Spinal cord (tissue), 10 donors: ENCODE results near the gene FUS. TPM values are rescaled to one million over a fixed set of nuclear protein-coding genes. Genes with fewer than 3 reads are reported as not detected.

Experiments used
- DNase-seq, 6 donors: peaks; one replicate each; pipeline versions ENCODE4 v3.0.0 to v3.0.0-alpha.2; 2013 to 2015; ENCODE audit warnings: low spot score in 6 of 6, low read depth in 4 of 6
- H3K27ac ChIP-seq: one replicate; pipeline ENCODE4 v1.5.1; 2013; ENCODE audit warnings: low read depth, low read length, control low read depth
- H3K27me3 ChIP-seq: one replicate; pipeline ENCODE4 v1.6.1; 2013; ENCODE audit warnings: low read length; ENCODE audit not compliant: control insufficient read depth, insufficient read depth
- H3K36me3 ChIP-seq: one replicate; pipeline ENCODE4 v1.6.1; 2013; ENCODE audit warnings: low read length; ENCODE audit not compliant: control insufficient read depth, insufficient read depth
- H3K4me1 ChIP-seq: one replicate; pipeline ENCODE4 v1.6.1; 2013; ENCODE audit warnings: low read length; ENCODE audit not compliant: control insufficient read depth, insufficient read depth
- H3K4me3 ChIP-seq: one replicate; pipeline ENCODE4 v1.5.1; 2013; ENCODE audit warnings: low read depth, low read length, control low read depth
- H3K9me3 ChIP-seq: one replicate; pipeline ENCODE4 v1.6.1; 2013; ENCODE audit warnings: low read length; ENCODE audit not compliant: control insufficient read depth, insufficient read depth
- WGBS: methylation state at CpG from one replicate; pipeline ENCODE4 v1.1.5; 2013; ENCODE audit warnings: missing lambda C conversion rate; ENCODE audit not compliant: insufficient coverage; 5-methylcytosine and 5-hydroxymethylcytosine counted together
- polyA plus RNA-seq, 2 donors: library from polyadenylated mRNA; unstranded; fragments of 120-200 nt; gene quantifications; one replicate each; pipeline ENCODE4 v1.2.1, GENCODE V29; 2013; ENCODE audit not compliant: insufficient read length in 2 of 2
- small RNA-seq: library from RNA; depleted of rRNA; stranded (forward); fragments of <200 nt; gene quantifications from one replicate; pipeline ENCODE3, GENCODE V24; 2014; ENCODE audit warnings: low replicate concordance
- total RNA-seq, 2 donors: library from RNA; depleted of rRNA in 1 of 2; stranded (reverse); fragments of 120-200 nt in 1 of 2; fragments of >200 nt in 1 of 2; gene quantifications; one replicate each; pipeline versions ENCODE4 v1.2.3 to v1.2.4, GENCODE V29; 2013 to 2014
- donor health status: healthy.

FUS gene
- total and polyA plus RNA-seq, 4 donors: 49.9 to 673 (median 307) TPM

DNA sequence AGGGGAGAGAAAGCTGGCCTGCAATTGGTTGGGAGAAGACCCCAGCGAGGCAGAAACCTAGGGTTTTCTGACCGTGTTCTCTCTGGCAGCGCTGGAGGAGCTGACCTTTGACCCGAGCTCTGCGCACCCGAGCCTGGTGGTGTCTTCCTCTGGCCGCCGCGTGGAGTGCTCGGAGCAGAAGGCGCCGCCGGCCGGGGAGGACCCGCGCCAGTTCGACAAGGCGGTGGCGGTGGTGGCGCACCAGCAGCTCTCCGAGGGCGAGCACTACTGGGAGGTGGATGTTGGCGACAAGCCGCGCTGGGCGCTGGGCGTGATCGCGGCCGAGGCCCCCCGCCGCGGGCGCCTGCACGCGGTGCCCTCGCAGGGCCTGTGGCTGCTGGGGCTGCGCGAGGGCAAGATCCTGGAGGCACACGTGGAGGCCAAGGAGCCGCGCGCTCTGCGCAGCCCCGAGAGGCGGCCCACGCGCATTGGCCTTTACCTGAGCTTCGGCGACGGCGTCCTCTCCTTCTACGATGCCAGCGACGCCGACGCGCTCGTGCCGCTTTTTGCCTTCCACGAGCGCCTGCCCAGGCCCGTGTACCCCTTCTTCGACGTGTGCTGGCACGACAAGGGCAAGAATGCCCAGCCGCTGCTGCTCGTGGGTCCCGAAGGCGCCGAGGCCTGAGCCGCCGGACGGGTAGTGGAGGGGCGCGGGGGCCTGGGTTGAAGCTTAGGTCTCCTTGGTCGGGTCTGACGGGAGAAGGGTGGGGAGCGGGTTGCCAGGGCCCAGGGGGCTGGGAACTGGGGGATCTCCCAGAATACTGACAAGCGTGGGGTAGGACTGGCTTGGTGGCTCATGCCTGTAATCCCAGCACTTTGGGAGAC lies 44.4 kb downstream of the FUS start:
- 78% methylated on average over 80 of the region's 80 CpGs for WGBS
- no peaks in the 10 kb centered on the region for H3K4me1 ChIP-seq
- peaks cover 2% of the 10 kb centered on the region for H3K36me3 ChIP-seq
- H3K27ac ChIP-seq: no peak overlapping the region
- DNase-seq: no peak
- H3K27me3 ChIP-seq: no peaks in the 10 kb centered on the region
- H3K4me3 ChIP-seq: no peak overlapping the region
- no peaks in the 10 kb centered on the region for H3K9me3 ChIP-seq

DNA sequence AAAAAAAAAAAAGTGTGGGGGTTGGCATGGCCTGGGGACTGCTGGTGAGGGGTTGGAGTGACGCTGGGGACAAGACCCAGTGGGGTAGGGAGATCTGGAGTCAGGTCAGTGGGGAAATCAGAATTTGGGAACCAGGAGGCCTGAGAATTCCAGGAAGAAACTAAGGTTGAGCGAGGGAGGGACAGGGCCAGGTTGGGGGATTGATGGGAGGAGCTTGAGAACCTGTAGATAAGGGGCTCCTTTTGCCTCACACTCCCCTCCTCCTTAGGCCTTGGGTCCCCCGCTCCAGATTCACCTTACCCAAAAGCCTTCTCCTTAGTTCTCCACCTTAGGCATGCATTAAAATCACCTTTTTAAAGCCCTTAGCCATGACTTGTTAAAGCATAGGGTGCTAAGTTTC lies 45.3 kb downstream of the FUS start:
- peaks cover 2% of the 10 kb centered on the region for H3K36me3 ChIP-seq
- WGBS: 89% methylated on average over 1 of the region's 3 CpGs
- no peak for DNase-seq

DNA sequence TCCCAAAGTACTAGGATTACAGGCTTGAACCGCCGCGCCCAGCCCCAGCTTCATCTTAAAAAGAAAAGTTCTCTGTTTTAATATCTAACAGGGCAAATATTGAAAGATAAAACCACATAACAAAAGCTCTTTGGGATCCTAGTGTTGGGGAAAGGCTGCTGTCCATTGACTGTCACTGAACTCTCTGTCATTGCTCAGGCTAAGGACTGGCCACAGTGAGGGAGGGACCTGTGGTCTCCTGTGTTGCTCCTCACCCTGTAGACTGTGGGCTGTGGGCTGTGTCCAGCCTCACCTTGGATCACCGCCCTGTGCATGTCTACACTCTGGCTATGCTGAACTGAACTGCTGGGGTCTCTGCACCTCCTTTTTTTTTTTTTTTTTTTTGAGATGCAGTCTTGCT lies 48.3 kb downstream of the FUS start:
- Histone ChIP-seq H3K9me3 (no peaks in the 10 kb centered on the region), H3K27ac (no peak overlapping the region), H3K27me3 (no peaks in the 10 kb centered on the region), H3K4me1 (no peaks in the 10 kb centered on the region), H3K36me3 (peaks cover 2% of the 10 kb centered on the region), H3K4me3 (no peak overlapping the region)
- WGBS: 100% methylated on average over 1 of the region's 4 CpGs
- no peak for DNase-seq

More for the DNA sequence above, 45.3 kb downstream of the FUS start:
- Histone ChIP-seq H3K27me3 (no peaks in the 10 kb centered on the region), H3K4me3 (no peak overlapping the region), H3K4me1 (no peaks in the 10 kb centered on the region), H3K27ac (no peak overlapping the region), H3K9me3 (no peaks in the 10 kb centered on the region)

DNA sequence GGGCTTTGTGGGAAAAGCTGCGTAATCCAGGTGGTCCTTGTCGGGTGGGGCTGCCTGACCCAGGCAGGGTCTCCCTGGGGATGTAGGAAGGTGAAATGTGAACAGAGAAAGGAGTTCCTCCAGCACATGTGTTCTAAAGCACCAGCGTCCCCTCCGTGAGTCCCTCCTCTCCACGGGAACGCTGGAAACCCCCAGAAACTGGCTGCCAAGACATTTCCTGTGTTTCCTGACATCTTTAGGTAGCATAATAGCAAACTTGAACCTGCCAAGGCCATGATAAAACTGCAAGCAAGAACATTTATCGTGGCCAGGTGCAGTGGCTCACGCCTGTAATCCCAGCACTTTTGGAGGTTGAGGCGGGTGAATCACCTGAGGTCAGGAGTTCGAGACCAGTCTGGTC lies 49.6 kb downstream of the FUS start:
- peaks cover 2% of the 10 kb centered on the region for H3K36me3 ChIP-seq
- 91% methylated on average over 8 of the region's 10 CpGs for WGBS
- no peak for DNase-seq
- no peak overlapping the region for H3K27ac ChIP-seq
- no peaks in the 10 kb centered on the region for H3K4me1 ChIP-seq
- H3K9me3 ChIP-seq: no peaks in the 10 kb centered on the region
- H3K4me3 ChIP-seq: no peak overlapping the region
- H3K27me3 ChIP-seq: no peaks in the 10 kb centered on the region

DNA sequence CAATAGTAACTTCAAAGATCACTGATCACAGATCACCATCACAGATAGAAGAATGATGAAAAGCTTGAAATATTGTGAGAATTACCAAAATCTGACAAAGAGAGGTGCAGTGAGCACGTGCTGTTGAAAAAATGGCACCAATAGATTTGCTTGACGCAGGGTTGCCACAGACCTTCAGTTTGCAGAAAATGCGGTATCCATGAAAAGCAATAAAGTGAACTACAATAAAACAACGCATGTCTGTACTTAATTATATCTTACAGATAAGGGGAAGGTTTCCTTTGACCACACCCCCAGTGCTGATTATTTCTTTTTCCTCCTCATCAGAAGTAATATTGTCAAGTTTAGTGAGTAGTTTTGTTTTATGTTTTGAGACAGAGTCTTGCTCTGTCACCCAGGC lies 58.1 kb downstream of the FUS start:
- no peak for DNase-seq
- Histone ChIP-seq H3K9me3 (peaks cover 3% of the 10 kb centered on the region), H3K4me3 (no peak overlapping the region), H3K4me1 (no peaks in the 10 kb centered on the region), H3K36me3 (no peaks in the 10 kb centered on the region), H3K27me3 (no peaks in the 10 kb centered on the region), H3K27ac (no peak overlapping the region)
- WGBS: no CpG with 5 or more reads among the region's 4 CpGs

Small RNAs within 50 kb of the gene (small RNA-seq; reads per million reads assigned to genes)
- not detected for gene AC009088.4
- gene NDUFA3P6: not detected

Other genes starting within 250 kb of the FUS start
- 10 to 100 TPM; 10.4 to 28.0 TPM for gene ORAI3, start 231.1 kb upstream of the FUS start, total RNA-seq
- 10 to 100 TPM; 13.9 to 15.5 TPM for gene ORAI3, start 231.1 kb upstream of the FUS start, polyA plus RNA-seq
- 1 to 10 TPM; 2.3 to 5.0 TPM for gene SETD1A, start 222.4 kb upstream of the FUS start, total RNA-seq
- 10 to 100 TPM; 16.7 to 17.4 TPM for gene SETD1A, start 222.4 kb upstream of the FUS start, polyA plus RNA-seq
- gene HSD3B7, start 194.9 kb upstream of the FUS start, total RNA-seq: 10 to 100 TPM in 1 of 2 donors, 1 to 10 TPM in 1; 9.2 to 14.7 TPM
- 1 to 10 TPM; 5.7 to 7.6 TPM for gene HSD3B7, start 194.9 kb upstream of the FUS start, polyA plus RNA-seq
- gene STX1B, start 169.5 kb upstream of the FUS start, total RNA-seq: 10 to 100 TPM; 16.0 to 46.5 TPM
- 100 to 1,000 TPM; 116 to 130 TPM for gene STX1B, start 169.5 kb upstream of the FUS start, polyA plus RNA-seq
- gene STX4, start 146.6 kb upstream of the FUS start, total RNA-seq: 10 to 100 TPM; 28.6 to 45.2 TPM
- 10 to 100 TPM; 84.9 to 91.6 TPM for gene STX4, start 146.6 kb upstream of the FUS start, polyA plus RNA-seq
- 1 to 10 TPM; 4.9 to 5.8 TPM for gene ZNF668, start 105.9 kb upstream of the FUS start, total RNA-seq
- 10 to 100 TPM; 12.6 TPM for gene ZNF668, start 105.9 kb upstream of the FUS start, polyA plus RNA-seq
- gene ZNF646, start 105.7 kb upstream of the FUS start, total RNA-seq: 10 to 100 TPM in 1 of 2 donors, 1 to 10 TPM in 1; 5.9 to 14.4 TPM
- gene ZNF646, start 105.7 kb upstream of the FUS start, polyA plus RNA-seq: 10 to 100 TPM; 11.2 to 11.9 TPM
- 1 to 10 TPM; 2.0 to 9.8 TPM for gene PRSS53, start 91.2 kb upstream of the FUS start, total RNA-seq
- gene PRSS53, start 91.2 kb upstream of the FUS start, polyA plus RNA-seq: 1 to 10 TPM; 2.5 to 7.1 TPM
- 100 to 1,000 TPM in 1 of 2 donors, 10 to 100 TPM in 1; 60.0 to 111 TPM for gene VKORC1, start 85.3 kb upstream of the FUS start, total RNA-seq
- 100 to 1,000 TPM in 1 of 2 donors, 10 to 100 TPM in 1; 66.5 to 107 TPM for gene VKORC1, start 85.3 kb upstream of the FUS start, polyA plus RNA-seq
- gene BCKDK, start 71.8 kb upstream of the FUS start, total RNA-seq: 10 to 100 TPM; 13.5 to 25.0 TPM
- gene BCKDK, start 71.8 kb upstream of the FUS start, polyA plus RNA-seq: 10 to 100 TPM; 49.7 TPM
- gene KAT8, start 62.5 kb upstream of the FUS start, total RNA-seq: 10 to 100 TPM; 38.1 to 81.9 TPM
- 10 to 100 TPM; 54.7 to 69.7 TPM for gene KAT8, start 62.5 kb upstream of the FUS start, polyA plus RNA-seq
- under 1 TPM; 0.10 to 0.94 TPM for gene PRSS8, start 44.4 kb upstream of the FUS start, total RNA-seq
- 1 to 10 TPM in 1 of 2 donors, under 1 TPM in 1; 0.46 to 1.5 TPM for gene PRSS8, start 44.4 kb upstream of the FUS start, polyA plus RNA-seq
- gene PRSS36, start 30.1 kb upstream of the FUS start, total RNA-seq: 1 to 10 TPM; 1.4 to 2.8 TPM
- 10 to 100 TPM; 10.5 TPM for gene PRSS36, start 30.1 kb upstream of the FUS start, polyA plus RNA-seq
- 10 to 100 TPM; 10.6 to 14.3 TPM for gene PYCARD, start 22.6 kb downstream of the FUS start, total RNA-seq
- gene PYCARD, start 22.6 kb downstream of the FUS start, polyA plus RNA-seq: 1 to 10 TPM; 6.8 to 7.6 TPM
- gene TRIM72, start 34.0 kb downstream of the FUS start, total RNA-seq: under 1 TPM; 0.22 to 0.50 TPM
- 1 to 10 TPM in 1 of 2 donors, under 1 TPM in 1; 0.90 to 1.1 TPM for gene TRIM72, start 34.0 kb downstream of the FUS start, polyA plus RNA-seq
- gene PYDC1, start 37.0 kb downstream of the FUS start, total RNA-seq: 1 to 10 TPM in 1 of 2 donors, not detected in 1; 1.3 TPM
- gene PYDC1, start 37.0 kb downstream of the FUS start, polyA plus RNA-seq: 1 to 10 TPM in 1 of 2 donors, under 1 TPM in 1; 0.86 to 2.0 TPM
- 10 to 100 TPM in 1 of 2 donors, 1 to 10 TPM in 1; 5.4 to 10.0 TPM for gene ITGAM, start 79.8 kb downstream of the FUS start, total RNA-seq
- 1 to 10 TPM; 4.2 to 5.6 TPM for gene ITGAM, start 79.8 kb downstream of the FUS start, polyA plus RNA-seq
- gene ITGAX, start 175.0 kb downstream of the FUS start, total RNA-seq: 1 to 10 TPM; 2.8 to 7.2 TPM
- 1 to 10 TPM; 7.0 to 9.3 TPM for gene ITGAX, start 175.0 kb downstream of the FUS start, polyA plus RNA-seq
- under 1 TPM in 1 of 2 donors, not detected in 1; 0.06 TPM for gene ITGAD, start 213.2 kb downstream of the FUS start, total RNA-seq
- gene ITGAD, start 213.2 kb downstream of the FUS start, polyA plus RNA-seq: under 1 TPM in 1 of 2 donors, not detected in 1; 0.50 TPM
- not detected for gene COX6A2, start 248.2 kb downstream of the FUS start, total RNA-seq
- gene COX6A2, start 248.2 kb downstream of the FUS start, polyA plus RNA-seq: 1 to 10 TPM; 1.0 to 3.2 TPM